ENCODE measurements around the gene ADGRB3. TPM values are rescaled to one million over a fixed set of nuclear protein-coding genes. Genes with fewer than 3 reads are reported as not detected.
A peak's percentile ranks its signal among the peaks of the same experiment; 100 is the strongest.
"Not testable (repeated sequence)": the region's sequence is repeated elsewhere in the genome, so short reads cannot be mapped to it uniquely, and the experiment has no call there.

Gene ADGRB3
- total and polyA plus RNA-seq, 2 donors from 2014 or later = 0.26 to 2.2 TPM

DNA sequence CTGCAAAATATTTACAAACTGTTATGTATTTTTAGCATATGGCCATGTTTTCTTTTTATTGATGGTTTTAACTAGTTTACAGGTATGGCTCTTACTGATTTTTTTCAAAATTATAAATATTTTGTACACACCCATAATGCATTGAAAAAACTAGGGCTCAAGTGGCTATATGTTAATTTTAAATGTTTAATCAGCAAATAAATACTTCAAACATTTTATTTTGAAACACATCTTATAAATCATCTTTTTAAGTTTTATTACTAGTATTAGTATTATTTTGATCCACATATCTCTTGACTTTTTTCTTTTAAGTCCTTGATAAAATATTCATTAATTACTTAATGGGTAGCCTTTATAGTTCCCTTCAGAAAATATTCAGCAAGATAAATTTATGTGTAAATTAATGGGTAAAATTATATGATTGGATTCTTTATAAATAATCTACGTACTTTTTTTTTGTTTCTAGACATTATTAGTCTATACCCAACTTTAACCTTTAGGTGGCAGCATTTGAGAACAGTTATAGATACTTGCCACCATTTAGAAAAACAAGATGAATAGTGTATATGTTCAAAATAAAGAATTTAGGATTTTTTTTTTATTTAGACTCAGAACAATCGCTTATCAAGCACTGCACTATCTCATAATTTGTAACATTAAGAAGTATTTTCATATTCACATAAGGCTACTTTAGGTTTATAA, 241.9 kb downstream of the ADGRB3 start:
- no peak overlapping the region for H3K27ac ChIP-seq (ENCODE audit: low read depth in 2 of 2, low read length in 2 of 2)
- no peaks in the 10 kb centered on the region for H3K9me3 ChIP-seq (ENCODE audit: control insufficient read depth in 2 of 3, insufficient read depth in 1 of 3, low read length in 3 of 3)
- no peaks in the 10 kb centered on the region for H3K27me3 ChIP-seq (ENCODE audit: control insufficient read depth, insufficient read depth, low read length)
- DNase-seq (peak in 2 of 5 donors; percentile 25 to 44), FAIRE-seq (peak; percentile 82)
- H3K4me1 ChIP-seq (ENCODE audit: control insufficient read depth in 2 of 3, insufficient read depth in 2 of 3, low read depth in 1 of 3, low read length in 3 of 3) = no peaks in the 10 kb centered on the region
- no peak overlapping the region for H3K9ac ChIP-seq (ENCODE audit: low read length in 3 of 3)
- TF ChIP-seq, protein P1, sequence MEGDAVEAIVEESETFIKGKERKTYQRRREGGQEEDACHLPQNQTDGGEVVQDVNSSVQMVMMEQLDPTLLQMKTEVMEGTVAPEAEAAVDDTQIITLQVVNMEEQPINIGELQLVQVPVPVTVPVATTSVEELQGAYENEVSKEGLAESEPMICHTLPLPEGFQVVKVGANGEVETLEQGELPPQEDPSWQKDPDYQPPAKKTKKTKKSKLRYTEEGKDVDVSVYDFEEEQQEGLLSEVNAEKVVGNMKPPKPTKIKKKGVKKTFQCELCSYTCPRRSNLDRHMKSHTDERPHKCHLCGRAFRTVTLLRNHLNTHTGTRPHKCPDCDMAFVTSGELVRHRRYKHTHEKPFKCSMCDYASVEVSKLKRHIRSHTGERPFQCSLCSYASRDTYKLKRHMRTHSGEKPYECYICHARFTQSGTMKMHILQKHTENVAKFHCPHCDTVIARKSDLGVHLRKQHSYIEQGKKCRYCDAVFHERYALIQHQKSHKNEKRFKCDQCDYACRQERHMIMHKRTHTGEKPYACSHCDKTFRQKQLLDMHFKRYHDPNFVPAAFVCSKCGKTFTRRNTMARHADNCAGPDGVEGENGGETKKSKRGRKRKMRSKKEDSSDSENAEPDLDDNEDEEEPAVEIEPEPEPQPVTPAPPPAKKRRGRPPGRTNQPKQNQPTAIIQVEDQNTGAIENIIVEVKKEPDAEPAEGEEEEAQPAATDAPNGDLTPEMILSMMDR (IDR thresholded peaks at IDR 0.05; ENCODE audit: borderline replicate concordance, extremely low read depth, insufficient read depth) = peak; percentile 4
- H3K36me3 ChIP-seq (ENCODE audit: control insufficient read depth in 2 of 3, insufficient read depth in 3 of 3, low read length in 3 of 3) = no peaks in the 10 kb centered on the region
- no peak overlapping the region for H3K4me3 ChIP-seq (ENCODE audit: low read length in 3 of 3)
- intact Hi-C loops (cut with DNase I) = no loop called here

DNA sequence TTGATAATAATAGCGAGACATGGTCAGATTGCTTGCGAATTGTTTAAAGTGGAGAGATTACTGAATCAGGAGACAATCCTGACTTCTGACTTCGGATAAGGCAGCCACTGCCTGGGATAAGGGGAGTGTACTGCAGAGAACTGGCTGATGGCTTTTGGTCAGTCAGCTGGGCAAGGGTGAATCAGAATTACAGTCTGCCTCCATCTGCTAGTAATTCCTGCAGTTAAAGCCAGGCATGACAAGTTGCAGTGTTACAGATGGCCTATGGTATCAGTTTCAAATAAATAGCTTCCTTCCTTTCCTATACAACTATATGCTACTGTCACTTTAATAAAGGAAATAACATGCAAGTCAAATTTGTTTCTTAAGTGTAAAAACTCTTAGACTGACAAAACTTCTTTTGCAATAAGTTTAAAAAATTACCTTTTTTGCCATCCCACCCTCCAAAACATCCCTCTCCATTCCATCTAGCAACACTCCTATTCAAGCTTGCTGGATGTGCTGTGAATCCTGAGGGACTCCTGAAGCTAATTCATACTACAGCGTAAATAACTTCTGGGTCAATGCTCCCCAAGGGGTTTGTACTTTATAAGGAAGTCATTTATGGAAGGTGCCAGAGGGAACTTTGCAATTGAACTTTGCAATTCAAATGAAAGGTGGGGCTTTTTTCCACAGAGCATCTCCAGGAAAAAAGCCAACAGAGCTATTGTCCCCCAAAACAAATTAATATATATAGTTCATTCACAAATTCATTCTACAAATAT, 245.2 kb downstream of the ADGRB3 start:
- Histone ChIP-seq H3K27me3 (ENCODE audit: control insufficient read depth, insufficient read depth, low read length) (no peaks in the 10 kb centered on the region), H3K9ac (ENCODE audit: low read length in 3 of 3) (no peak overlapping the region), H3K36me3 (ENCODE audit: control insufficient read depth in 2 of 3, insufficient read depth in 3 of 3, low read length in 3 of 3) (no peaks in the 10 kb centered on the region), H3K4me1 (ENCODE audit: control insufficient read depth in 2 of 3, insufficient read depth in 2 of 3, low read depth in 1 of 3, low read length in 3 of 3) (no peaks in the 10 kb centered on the region), H3K27ac (ENCODE audit: low read depth in 2 of 2, low read length in 2 of 2) (no peak overlapping the region), H3K9me3 (ENCODE audit: control insufficient read depth in 2 of 3, insufficient read depth in 1 of 3, low read length in 3 of 3) (no peaks in the 10 kb centered on the region), H3K4me3 (ENCODE audit: low read length in 3 of 3) (no peak overlapping the region)
- intact Hi-C loops (cut with DNase I) = no loop called here
- FAIRE-seq = no peak
- peak in 3 of 5 donors; percentile 12 to 37 (median 30) for DNase-seq
- TF ChIP-seq, protein P1 (IDR thresholded peaks at IDR 0.05; ENCODE audit: borderline replicate concordance, extremely low read depth, insufficient read depth) = no peak

DNA sequence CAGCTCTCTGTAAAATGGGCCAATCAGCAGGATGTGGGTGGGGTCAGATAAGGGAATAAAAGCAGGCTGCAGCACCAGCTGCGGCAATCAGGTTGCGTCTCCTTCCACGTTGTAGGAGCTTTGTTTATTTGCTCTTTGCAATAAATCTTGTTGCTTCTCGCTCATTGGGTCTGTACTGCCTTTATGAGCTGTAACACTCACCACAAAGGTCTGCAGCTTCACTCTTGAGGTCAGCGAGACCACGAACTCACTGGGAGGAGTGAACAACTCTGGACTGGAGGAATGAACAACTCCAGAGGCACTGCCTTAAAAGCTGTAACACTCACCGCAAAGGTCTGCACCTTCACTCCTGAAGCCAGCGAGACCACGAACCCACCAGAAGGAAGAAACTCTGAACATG, 248.2 kb downstream of the ADGRB3 start:
- H3K36me3 ChIP-seq (ENCODE audit: control insufficient read depth in 2 of 3, insufficient read depth in 3 of 3, low read length in 3 of 3); H3K4me1 ChIP-seq (ENCODE audit: control insufficient read depth in 2 of 3, insufficient read depth in 2 of 3, low read depth in 1 of 3, low read length in 3 of 3); H3K27me3 ChIP-seq (ENCODE audit: control insufficient read depth, insufficient read depth, low read length); FAIRE-seq; H3K27ac ChIP-seq (ENCODE audit: low read depth in 2 of 2, low read length in 2 of 2); H3K4me3 ChIP-seq (ENCODE audit: low read length in 3 of 3); H3K9me3 ChIP-seq (ENCODE audit: control insufficient read depth in 2 of 3, insufficient read depth in 1 of 3, low read length in 3 of 3); H3K9ac ChIP-seq (ENCODE audit: low read length in 3 of 3); intact Hi-C loops (cut with DNase I): not testable (repeated sequence)
- DNase-seq = peak in 2 of 5 donors; percentile 10 to 11

DNA sequence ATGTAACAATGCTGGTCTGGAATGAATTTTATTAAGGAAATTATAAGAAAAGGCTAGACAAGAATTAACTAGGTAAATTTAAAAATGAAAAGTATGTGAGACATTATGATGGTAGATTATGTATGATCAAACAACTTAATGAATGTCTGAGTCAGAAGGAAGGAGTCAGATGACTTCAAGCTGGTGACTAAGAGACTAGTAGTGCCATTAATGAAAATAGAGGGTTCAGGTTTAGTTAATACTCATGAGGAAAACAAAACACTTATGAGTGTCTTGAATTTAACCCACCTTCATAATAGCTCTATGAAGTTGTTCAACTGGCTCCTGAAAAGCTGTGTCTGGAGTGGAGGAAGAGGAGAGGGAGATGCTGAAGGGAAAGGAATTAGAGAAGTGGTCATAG, 256.3 kb downstream of the ADGRB3 start:
- DNase-seq (no peak), FAIRE-seq (no peak)
- Histone ChIP-seq H3K4me1 (ENCODE audit: control insufficient read depth in 2 of 3, insufficient read depth in 2 of 3, low read depth in 1 of 3, low read length in 3 of 3) (no peaks in the 10 kb centered on the region), H3K27ac (ENCODE audit: low read depth in 2 of 2, low read length in 2 of 2) (no peak overlapping the region), H3K9ac (ENCODE audit: low read length in 3 of 3) (no peak overlapping the region), H3K9me3 (ENCODE audit: control insufficient read depth in 2 of 3, insufficient read depth in 1 of 3, low read length in 3 of 3) (no peaks in the 10 kb centered on the region), H3K4me3 (ENCODE audit: low read length in 3 of 3) (no peak overlapping the region), H3K36me3 (ENCODE audit: control insufficient read depth in 2 of 3, insufficient read depth in 3 of 3, low read length in 3 of 3) (no peaks in the 10 kb centered on the region), H3K27me3 (ENCODE audit: control insufficient read depth, insufficient read depth, low read length) (no peaks in the 10 kb centered on the region)
- TF ChIP-seq, protein P1 (IDR thresholded peaks at IDR 0.05; ENCODE audit: borderline replicate concordance, extremely low read depth, insufficient read depth) = no peak
- intact Hi-C loops (cut with DNase I) = no loop called here

All from kidney (tissue), 14 donors.